Ovary (tissue), 3 donors: Measurements from ENCODE around the gene HES5.

Experiments used
- CTCF ChIP-seq, 3 donors: fragments of 450-650 bp in 2 of 3; fragments of 200-600 bp in 1 of 3; IDR thresholded peaks; one replicate each; pipeline versions ENCODE4 v1.5.1 to v1.8.0; 2016 to 2022; ENCODE audit warnings: antibody characterized with exemption in 3 of 3, mild to moderate bottlenecking in 1 of 3
- EP300 ChIP-seq: sonication (generic); formaldehyde crosslinking; IDR thresholded peaks from one replicate; pipeline ENCODE4 v1.6.1; 2017; ENCODE audit warnings: antibody characterized with exemption
- POLR2A ChIP-seq: fragments of 450-650 bp; IDR thresholded peaks from one replicate; pipeline ENCODE4 v1.6.1; 2017; ENCODE audit warnings: antibody characterized with exemption, mild to moderate bottlenecking, moderate library complexity
- donor health status: DM: no; HTN: no; CAD: no.

GRCh38 chr1:2535455-2535854 is 5.4 kb upstream of the HES5 start:
- TF ChIP-seq CTCF (IDR thresholded peaks at IDR 0.05) (no peak), POLR2A (no peak), EP300 (no peak)
